HG02852 (cell line): Measurements from ENCODE around the gene FAM234B.

Experiments
- ATAC-seq: cut with Tn5 transposase; IDR thresholded peaks from one replicate; pipeline ENCODE4 v1.9.1; 2021; ENCODE audit warnings: mild to moderate bottlenecking, moderate library complexity; ENCODE audit not compliant: unreplicated experiment

FAM234B gene

DNA sequence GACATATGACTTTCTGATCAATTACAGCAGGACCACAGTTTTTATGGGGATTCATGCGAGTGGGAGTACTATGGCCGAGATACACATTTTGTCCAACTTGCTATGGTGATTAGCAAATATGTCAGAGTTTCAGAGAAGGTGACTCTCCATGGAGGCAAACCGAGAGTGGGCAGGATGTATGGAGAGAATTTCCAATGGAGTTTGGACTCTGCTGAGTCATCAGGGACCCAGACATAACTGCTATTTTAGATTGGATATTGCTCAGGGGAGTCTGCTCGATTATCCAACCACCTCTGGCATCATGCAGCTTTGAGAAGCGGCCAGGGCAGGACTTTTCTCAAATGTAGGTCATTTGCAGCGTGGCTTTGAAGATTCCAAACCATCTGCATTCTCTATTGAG, 68.8 kb downstream of the FAM234B start:
- no peak for ATAC-seq

DNA sequence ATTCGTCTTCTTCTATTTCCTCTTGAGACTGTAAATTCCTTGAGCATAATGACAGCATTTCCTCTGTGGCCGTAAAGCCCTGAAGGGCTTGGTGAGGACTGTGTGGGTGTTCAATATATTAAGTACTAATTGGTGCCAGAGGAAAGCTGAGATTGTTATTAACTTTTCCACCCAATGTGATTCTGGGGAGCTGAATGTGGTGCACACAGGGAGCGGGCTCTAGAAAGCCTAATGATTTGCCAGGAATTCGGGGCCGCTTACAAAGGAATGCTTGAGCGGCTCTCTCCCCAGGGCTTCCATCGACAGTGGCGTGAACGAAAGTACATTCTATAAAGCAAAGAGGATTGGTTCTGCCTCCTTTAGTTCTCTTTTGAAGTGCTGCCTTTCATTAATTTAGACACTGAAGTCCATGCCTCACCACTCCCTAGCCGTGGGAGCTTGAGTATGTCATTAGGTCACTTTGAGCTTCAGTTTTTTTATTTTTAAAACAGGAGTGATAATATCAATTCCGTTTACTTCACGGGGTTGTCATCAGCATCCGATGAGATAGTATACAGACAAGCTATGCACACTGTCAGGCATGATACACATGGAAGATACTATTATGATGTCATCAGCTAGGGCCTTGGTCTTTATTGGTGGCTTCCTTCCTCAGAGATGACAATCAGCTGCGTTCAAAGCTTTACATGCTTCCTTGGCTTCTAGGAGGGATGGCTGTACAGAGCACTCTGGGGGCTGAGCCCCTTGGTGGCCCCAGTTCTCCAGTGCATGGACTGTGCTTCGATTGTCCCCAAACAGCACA, 70.3 kb downstream of the FAM234B start:
- ATAC-seq = no peak

DNA sequence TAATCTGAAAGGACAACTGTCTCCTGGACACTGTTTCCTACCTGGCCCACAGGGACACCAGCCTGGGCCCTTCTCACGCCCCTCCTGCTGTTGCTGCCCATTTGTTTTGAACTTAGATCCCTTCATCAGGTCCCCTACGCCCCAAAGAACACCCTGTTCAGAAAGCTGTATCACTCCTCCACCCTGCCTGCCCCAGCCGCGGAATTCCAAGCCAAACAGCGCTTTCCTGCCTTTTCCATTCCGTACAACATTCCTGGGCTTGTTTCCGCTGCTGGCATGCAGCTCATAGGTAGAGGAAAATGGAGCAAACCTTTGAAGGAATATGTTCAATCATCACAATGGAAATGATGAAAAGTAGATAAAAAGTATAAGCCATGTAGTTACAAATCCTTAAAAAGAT, 72.1 kb downstream of the FAM234B start:
- ATAC-seq = no peak

DNA sequence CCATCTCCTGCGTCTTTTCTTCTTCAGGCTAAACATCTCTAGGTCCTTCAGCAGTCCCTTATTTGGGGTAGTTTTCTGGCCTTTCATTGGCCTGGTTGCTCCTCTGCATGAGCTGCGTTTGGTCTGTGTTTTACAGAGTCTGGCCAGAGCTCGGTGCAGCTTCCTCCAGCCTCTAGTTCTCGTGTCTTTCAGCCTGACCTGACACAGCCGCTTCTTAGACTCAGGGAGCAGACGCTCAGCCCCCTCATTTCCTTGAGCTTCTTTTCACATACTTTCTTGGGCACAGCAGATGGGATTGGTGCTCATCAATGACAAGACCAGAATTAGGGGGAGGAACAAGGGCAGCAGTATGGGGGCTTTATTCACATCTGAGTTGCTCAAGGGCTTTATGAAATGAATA, 72.8 kb downstream of the FAM234B start:
- ATAC-seq = no peak

DNA sequence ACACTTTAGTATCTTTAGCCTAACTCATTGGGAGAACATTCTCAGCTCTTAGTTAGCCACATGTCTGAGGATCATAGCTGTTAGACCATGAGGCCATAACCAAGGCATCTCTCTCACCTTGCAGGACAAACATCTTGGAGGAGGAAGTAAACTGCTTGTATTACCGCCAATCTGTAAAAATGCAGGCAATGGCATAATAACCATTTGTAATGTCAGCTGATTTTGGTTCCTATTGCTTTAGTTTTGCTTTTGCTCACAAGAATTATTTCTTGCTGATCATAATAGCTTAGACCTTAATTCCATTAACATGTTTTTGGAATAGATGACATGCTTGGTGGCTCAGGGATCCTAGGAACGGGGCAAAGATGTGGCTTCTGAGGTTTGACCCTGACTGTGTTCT, 75.6 kb downstream of the FAM234B start:
- ATAC-seq = no peak

DNA sequence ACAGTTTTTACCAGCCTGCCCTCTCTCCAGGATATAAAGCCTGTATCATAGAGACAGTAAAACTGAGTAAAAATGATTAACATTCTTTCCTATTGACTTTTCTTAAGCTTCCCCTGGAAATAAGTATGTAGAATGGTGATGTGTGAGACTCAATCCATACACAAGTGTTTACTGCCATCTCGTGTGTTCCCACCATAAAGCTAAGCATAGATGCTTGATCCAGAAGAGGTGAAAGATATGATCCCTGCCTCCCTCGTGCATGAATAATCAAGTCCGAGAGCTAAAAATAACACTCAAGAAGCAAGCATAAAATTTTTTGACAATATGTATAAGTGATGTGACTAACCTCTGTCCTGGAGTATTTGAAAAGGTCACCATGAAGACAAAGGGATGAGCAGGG, 76.2 kb downstream of the FAM234B start:
- no peak for ATAC-seq

DNA sequence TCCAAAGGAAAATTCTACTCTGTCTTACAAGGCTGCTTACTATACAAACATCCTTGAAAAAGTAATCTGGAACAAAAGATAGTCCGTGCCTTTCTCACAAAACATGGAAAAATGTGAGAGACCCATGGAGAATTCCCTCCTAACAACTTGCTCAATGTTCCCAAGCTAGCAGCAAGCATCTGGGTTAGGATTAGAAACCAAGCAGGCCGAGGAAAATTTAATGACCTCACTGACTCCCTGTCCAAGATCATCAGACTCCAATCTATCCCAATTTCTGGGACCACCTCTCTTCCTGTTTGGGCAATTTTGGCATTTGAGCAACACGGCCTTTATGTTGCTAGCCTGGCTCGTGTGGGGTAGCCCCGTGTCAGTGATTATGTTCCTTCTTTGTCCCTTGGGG, 77.4 kb downstream of the FAM234B start:
- no peak for ATAC-seq

DNA sequence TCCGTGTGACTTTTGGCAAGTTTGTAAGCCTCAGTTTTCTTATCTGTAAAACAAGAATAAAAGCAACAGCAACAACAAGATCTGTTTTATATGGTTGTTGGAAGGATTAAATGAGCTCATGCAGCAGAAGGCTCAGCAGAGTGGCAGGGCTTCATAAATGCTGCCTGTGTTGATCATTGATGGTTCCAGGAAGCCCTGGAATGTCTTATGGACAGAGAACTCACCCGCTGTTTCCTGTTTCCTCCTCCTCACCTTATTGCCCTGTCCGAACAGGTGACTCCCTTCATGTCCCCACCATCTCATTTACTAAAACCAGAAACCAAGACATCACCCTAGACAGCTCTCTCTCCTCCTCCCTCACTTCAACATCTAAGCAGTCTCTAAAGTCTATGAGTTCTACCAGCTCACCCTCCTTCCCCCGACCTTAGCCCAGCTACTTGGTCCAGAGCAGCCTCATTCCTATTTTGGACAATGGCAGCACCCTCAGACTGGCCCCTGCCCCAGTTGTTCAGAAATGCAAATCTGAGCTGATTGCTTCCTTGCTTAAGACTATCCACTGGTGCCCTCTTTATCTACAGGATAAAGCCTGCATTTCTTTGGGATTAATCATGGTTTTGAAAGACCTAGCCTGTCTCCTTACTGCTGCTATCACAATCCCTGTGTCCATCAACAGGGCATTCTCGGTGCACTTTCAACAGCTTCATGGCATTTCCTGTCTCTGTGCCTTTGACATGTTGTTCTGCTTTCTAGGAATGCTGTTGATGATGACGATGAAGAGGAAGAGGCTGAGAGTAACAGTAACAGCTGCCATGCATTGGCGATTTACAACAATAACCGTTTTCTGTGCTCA, 80.7 kb downstream of the FAM234B start:
- ATAC-seq = no peak

DNA sequence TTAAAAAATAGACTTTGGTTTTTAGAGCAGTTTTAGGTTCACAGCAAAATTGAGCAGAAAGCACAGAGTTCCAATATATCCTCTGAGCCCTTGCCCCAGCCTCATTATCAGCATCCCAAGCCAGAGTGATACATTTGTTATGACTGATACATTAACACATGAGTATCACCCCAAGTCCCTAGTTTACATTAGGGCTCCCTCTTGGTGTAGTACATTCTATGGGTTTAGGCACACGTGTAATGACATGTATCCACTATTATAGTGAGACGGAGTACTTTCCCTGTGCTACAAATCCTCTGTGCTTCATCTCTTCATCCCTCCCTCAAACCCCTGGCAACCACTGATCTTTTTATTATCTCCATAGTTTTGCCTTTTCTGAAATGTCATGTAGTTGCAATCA, 81.8 kb downstream of the FAM234B start:
- no peak for ATAC-seq

DNA sequence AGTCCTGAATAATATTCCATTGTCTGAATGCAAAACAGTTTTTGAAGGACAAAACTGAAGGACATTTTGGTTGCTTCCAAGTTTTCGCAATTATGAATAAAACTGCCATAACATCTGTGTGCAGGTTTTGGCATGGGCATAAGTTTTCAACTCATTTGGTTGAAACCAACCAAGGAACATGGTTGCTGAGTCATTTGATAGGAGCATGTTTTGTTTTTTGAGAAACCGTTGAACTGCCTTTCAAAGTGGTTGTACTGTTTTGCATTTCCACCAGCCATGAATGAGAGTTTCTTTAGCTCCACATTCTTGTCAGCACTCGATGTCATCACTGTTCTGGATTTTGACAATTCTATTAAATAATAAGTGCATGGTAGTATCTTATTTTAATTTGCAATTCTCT, 82.3 kb downstream of the FAM234B start:
- ATAC-seq = no peak

DNA sequence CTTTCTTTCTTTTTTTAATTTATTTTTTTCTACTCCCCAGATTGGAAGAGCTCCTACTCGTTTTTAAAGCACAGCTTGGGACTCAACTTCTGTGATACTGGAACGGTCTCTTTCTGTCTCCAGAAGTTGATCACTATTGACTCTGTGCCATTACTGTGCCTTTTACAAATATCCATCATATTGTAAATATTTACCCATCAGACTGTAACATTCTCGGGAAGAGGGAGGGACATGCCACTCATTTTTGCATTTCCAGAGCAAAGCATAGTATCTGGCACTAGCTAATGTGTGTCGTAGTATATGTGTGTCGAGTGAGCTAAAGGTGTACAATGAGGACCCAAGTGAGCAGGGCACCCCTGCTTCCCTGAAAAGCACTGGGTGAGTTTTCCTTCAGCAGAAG, 83.3 kb downstream of the FAM234B start:
- ATAC-seq = no peak

DNA sequence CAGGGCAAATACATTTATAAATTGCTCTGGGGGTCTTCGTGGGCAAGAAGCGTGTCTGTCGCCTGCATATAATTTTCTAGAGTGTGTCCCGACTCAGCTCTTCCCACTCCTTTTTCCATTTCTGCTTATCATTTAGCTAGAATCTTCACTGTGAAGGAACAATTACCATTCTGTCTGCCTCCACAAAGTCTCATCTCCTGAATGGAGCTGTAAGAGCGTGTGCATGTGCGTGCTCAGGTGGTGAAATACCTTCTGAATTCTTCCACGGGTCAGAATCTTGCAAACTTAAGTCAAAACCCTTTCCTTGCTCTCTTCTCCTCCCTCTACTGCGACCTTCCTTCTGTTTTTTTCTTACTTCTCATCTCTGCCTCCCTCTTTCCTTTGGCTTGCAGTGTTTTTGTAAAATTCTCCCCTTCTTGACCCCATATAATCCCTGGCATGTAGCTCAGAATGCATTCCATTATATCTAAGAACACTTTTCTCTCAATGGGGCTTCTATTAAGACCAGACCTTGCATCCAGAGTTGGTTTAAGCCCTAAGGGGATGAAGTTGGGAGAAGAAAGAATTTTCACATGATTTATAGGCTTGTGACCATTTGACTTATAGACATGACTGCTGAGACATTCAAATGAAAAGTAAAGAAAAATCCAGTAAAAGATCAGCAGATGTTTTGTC, 84.2 kb downstream of the FAM234B start:
- no peak for ATAC-seq

DNA sequence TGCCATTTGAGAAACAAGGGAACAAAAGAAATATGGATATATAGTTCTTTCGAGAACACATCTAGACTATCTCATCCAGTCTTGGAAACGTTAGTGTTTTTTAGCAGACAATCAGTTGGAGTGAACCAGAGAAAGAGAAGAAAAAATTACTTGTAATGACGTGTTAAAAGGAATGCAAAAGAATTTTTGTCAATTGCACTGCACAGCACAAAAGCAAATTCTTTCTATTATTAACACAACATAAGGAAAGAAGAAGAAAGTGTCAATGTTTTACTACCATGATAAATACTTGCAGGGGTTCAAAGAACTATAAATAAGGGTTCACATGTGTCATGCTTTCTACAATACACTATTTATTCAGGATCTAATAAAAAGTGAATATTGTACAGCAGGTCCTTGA, 86.8 kb downstream of the FAM234B start:
- ATAC-seq = no peak
